NCI-H1417 (cell line): ENCODE measurements around the gene GPRC5D.
A peak's percentile ranks its signal among the peaks of the same experiment; 100 is the strongest.

Source experiments
- DNase-seq, 3 experiments: peaks; one replicate each; lab custom pipeline; 2025; lab: John Stamatoyannopoulos, UW

Gene GPRC5D

GRCh38 chr12:12936983-12937491, 14.9 kb downstream of the GPRC5D start:
- no peak for DNase-seq

GRCh38 chr12:12934556-12934955, 17.4 kb downstream of the GPRC5D start:
- DNase-seq = peak in 2 of 3 experiments; percentile 28 to 62

DNA sequence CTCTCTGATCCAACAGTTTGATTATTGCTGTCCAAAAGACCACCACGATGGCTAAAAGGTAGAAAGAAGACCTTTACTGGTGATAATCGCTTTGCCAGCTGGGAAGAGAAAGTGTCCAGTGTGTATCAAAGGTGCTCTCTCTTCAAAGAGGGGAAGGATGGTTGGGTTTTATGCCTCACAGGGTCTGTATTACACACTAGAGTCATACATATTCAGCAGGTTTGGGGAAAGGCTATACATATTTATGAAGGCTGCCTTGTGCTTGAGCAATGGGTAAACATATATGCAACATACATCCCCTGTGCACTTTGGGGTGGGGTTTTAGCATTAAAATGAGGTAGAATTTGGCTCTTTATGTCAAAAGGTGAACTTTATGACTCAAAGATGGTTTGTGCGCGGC, 18.2 kb downstream of the GPRC5D start:
- no peak for DNase-seq

- DNase-seq = no peak
Observed at GRCh38 chr12:12930633-12931219, 21.2 kb downstream of the GPRC5D start.

- no peak for DNase-seq
Observed at GRCh38 chr12:12929696-12930095, 22.3 kb downstream of the GPRC5D start.

GRCh38 chr12:12927211-12928079, 24.5 kb downstream of the GPRC5D start:
- DNase-seq = peak in 2 of 3 experiments; percentile 74 to 91

DNA sequence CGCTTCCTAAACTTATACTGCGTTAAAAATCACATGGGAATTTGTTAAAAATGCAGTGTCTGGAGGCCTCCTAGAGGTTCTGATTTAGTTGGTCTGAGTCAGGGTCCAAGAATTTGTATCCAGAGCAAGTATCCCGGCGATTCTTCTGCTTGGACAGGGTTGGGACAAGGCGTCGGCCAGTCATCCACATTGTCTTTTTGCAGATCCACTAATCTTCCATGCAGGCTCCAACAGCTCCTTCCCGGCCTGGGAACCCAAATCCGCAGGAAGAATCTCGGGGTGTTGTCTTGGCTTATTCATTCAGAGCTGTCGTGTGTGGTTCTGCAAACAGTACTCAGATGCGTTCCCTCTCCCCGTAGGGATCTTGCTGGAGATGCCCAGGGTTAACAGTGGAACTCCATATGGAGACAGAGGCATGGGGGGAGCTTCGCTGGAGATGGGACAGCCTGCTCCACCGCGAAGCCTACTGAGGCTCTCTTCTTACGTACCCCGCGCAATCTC, 25.3 kb downstream of the GPRC5D start:
- DNase-seq = no peak

GRCh38 chr12:12925388-12925787, 26.6 kb downstream of the GPRC5D start:
- no peak for DNase-seq

GRCh38 chr12:12924169-12924568, 27.8 kb downstream of the GPRC5D start:
- DNase-seq = no peak

DNA sequence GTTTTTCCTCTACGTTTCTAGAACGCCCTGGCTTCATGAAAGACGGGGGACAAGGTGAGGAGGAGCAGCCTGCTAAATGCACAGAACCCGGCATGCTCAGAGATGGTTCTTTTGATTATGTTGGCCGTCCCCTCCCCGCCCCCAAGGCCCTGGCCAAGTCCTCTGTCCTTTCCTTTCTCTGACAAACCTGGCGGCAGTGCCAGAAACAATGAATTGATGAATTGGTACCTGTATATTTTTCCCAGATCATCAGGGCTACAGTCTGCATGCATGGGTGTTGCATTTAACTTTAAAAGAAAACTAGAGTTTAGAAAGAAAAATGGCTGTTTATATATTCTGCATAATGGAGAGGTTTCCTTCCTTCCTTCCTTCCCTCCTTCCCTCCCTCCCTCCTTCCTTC, 29.0 kb downstream of the GPRC5D start:
- DNase-seq = no peak

DNA sequence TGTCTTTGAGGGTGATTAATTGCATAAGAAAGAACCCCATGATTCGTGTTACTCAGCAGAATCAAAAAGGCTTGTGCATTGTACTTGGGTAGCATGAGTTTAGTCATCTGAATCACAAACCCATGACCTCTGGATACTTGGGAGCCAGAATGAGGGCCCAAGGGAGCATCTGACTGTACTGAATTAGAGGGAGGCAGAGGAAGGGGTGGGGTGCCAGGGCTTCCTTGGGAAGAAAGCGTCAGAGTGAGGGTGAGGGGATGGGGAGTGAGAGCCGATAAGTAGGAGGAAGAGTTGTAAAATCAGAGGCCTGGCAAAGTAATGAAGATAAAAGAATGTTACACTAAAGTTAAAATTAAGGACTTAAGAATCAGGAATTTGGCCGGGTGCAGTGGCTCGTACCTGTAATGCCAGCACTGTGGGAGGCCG, 29.8 kb downstream of the GPRC5D start:
- DNase-seq = no peak

DNA sequence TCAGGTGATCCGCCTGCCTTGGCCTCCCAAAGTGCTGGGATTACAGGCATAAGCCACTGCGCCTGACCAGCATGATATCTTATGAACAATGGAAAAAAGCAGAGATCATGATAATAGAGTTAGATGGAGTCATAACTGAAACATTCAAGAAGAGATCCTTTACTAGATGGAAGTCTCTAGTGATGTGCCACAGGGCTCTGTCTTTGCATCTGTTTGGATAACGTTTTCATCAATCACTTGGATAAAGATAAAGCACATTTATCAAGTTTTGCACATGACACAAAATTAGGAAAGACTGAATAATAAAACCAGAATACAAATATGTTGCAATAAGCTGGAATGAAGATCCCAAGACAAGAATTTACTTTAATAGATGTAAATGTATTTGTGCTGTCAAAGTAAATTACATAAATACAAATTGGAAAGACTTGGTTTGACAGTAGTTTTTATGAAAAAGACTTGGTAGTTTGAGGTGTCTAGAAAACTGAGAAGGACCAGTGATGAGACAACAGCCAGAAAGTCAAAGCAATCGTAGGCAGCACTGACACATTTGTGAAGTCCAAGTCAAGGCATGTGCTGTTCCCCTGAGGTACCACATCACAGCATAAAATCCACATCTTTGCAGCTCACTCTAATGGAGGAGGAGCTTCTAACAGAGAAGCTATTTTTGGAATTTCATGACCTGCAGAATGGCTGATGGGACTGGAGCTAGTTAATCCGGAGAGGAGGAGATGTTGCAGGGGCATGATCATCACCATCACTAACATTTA, 32.1 kb downstream of the GPRC5D start:
- DNase-seq = no peak

DNA sequence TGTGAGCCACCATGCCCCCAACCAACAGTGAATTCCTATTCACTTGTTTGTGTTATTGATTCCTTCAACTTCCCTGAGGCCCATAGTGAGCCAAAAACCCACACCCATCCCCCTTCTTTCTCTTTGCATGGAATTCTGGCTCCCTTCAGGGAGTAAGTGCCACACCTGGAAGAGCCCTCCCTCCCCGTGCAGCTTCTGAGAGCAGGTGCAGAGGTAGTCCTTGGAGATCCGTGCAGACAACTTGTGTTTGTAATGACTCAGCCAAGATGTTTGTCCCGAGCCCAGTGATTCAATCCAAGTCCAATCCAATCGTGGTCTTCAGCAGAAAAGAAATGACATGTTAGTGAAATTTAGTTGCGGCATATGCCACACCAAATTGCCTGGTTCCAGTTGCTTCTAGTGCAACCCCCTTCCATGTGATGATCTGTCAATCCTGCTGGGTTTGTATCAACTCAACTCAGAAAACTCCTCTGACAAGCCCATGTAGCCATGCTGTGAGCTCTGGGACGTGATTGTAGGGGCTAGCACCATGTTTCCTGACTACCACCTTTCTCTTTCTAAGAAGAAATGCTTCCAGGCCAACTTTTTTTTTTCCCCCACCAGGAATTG, 33.1 kb downstream of the GPRC5D start:
- peak in 2 of 3 experiments; percentile 7 to 13 for DNase-seq

GRCh38 chr12:12917517-12917916, 34.5 kb downstream of the GPRC5D start:
- no peak for DNase-seq

GRCh38 chr12:12916135-12916944, 35.6 kb downstream of the GPRC5D start:
- peak; percentile 77 to 91 (median 91) for DNase-seq

- peak in 1 of 3 experiments; percentile 51 for DNase-seq
Observed at GRCh38 chr12:12915656-12916055, 36.3 kb downstream of the GPRC5D start.

DNA sequence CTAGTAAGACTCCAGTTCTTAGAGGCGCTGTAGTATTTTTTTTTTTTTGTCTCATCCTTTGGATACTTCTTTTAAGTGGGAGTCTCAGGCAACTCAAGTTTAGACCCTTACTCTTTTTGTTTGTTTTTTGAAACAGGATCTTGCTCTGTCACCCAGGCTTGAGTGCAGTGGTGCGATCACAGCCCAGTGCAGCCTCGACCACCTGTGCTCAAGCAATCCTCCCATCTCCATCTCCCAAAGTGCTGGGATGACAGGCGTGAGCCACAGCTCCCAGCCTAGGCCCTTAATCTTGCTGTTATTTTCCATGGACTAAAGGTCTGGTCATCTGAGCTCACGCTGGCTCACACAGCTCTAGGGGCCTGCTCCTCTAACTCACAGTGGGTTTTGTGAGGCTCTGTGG, 39.3 kb downstream of the GPRC5D start:
- no peak for DNase-seq

GRCh38 chr12:12909995-12910420, 42.0 kb downstream of the GPRC5D start:
- no peak for DNase-seq

- DNase-seq = no peak
Observed at GRCh38 chr12:12909228-12909994, 42.6 kb downstream of the GPRC5D start.

DNA sequence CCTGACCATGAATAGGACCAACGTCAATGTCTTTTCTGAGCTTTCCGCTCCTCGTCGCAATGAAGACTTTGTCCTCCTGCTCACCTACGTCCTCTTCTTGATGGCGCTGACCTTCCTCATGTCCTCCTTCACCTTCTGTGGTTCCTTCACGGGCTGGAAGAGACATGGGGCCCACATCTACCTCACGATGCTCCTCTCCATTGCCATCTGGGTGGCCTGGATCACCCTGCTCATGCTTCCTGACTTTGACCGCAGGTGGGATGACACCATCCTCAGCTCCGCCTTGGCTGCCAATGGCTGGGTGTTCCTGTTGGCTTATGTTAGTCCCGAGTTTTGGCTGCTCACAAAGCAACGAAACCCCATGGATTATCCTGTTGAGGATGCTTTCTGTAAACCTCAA, 43.3 kb downstream of the GPRC5D start:
- DNase-seq = no peak
